Epidermal melanocyte (primary cell): ENCODE results near the gene ZNF780B.

Experiments
- DNase-seq: peaks from one replicate; pipeline ENCODE4 v3.0.0; 2011; ENCODE audit warnings: low spot score; ENCODE audit not compliant: insufficient read length

ZNF780B gene

DNA sequence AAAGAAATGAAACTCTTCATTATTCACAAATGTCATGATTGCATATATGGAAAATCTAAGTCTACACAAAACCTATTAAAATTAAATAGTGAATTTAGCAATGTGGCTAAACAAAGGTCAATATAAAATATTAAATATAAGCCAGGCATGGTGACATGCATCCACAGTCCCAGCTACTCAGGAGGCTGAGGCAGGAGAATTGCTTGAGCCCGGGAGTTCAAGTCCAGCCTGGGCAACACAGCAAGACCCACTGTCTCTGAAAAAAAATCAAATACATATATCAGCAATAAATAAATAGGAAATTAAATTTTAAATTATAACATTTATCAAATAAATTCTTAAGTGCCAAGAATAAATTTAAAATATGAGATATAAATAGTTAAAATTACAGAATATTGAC lies 73.1 kb downstream of the ZNF780B start:
- DNase-seq, result no peak
